ENCODE data around the gene LRP1-AS. TPM values are rescaled to one million over a fixed set of nuclear protein-coding genes. Genes with fewer than 3 reads are reported as not detected.

The LRP1-AS gene
- total and polyA plus RNA-seq, 10 of the 15 experiments (the other 5 are each of a cell fraction or from before 2014, with no cell fraction given), result not detected

DNA sequence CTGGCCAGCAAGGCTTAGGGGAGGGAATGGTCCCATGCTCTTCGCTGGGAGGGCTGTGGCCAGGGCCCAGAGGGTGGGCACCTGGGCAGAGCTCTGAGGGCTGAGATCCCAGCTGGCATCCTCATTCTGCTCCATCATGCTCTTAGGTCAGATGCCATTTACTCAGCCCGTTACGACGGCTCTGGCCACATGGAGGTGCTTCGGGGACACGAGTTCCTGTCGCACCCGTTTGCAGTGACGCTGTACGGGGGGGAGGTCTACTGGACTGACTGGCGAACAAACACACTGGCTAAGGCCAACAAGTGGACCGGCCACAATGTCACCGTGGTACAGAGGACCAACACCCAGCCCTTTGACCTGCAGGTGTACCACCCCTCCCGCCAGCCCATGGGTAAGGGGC, 30.8 kb upstream of the LRP1-AS start:
- CTCF ChIA-PET, result no interaction called here

DNA sequence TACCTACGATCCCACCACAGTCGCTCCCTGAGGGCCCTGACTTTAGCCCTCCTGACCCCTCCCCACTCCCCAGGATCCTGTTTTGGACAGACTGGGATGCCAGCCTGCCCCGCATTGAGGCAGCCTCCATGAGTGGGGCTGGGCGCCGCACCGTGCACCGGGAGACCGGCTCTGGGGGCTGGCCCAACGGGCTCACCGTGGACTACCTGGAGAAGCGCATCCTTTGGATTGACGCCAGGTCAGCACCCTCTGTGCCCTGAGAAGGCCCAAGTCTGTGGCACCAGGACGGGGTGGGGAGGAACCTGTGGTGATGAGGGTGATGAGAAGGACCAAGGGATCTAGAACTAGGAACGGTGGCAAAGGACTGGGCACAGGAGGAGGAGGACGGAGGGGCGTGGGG, 29.9 kb upstream of the LRP1-AS start:
- Histone ChIP-seq H3K4me3 (no peak overlapping the region), H4K20me1 (ENCODE audit: control insufficient read depth, insufficient read depth) (no peaks in the 10 kb centered on the region; the same call in 1 of the 2 replicates), H3K9me3 (replicated peaks; ENCODE audit: control insufficient read depth, insufficient read depth, low read length) (no peaks in the 10 kb centered on the region), H2AFZ (ENCODE audit: control insufficient read depth, low read depth, low read length) (no peak overlapping the region), H3K4me1 (ENCODE audit: control insufficient read depth, insufficient read depth, low read length) (no peaks in the 10 kb centered on the region), H3K79me2 (ENCODE audit: control insufficient read depth, insufficient read depth, low read length) (no peaks in the 10 kb centered on the region), H3K27me3 (replicated peaks in 1 of 2; ENCODE audit: control insufficient read depth in 2 of 2, insufficient read depth in 2 of 2, low read length in 1 of 2) (no peaks in the 10 kb centered on the region; a peak in 2 of 4 replicates), H3K4me2 (ENCODE audit: control insufficient read depth, insufficient read depth) (no peak overlapping the region), H3K9ac (ENCODE audit: control insufficient read depth, insufficient read depth, low read length) (no peak overlapping the region), H3K36me3 (ENCODE audit: control insufficient read depth in 2 of 2, insufficient read depth in 2 of 2, low read length in 1 of 2) (no peaks in the 10 kb centered on the region), H3K27ac (ENCODE audit: control insufficient read depth, insufficient read depth) (no peak overlapping the region)
- 62% methylated on average over 13 of the region's 16 CpGs for WGBS (ENCODE audit: insufficient coverage, insufficient replicate concordance, low lambda C conversion rate, missing lambda C conversion rate)
- ChIA-PET POLR2A (no interaction called here), SMC1A (ENCODE audit: uncharacterized antibody, unreplicated experiment) (no interaction called here), CTCF (interaction anchor here (1.3 to 2.2 kb wide), 2 partner anchors 66 to 172 kb away, joined by 5 to 11 read pairs; partner anchors contain the start of gene STAT6), RAD21 (ENCODE audit: unreplicated experiment) (interaction anchor here (0.8 kb wide), 1 partner anchor 65 kb away, joined by 4 read pairs; no protein-coding TSS in a partner anchor)
- intact Hi-C loops (cut with micrococcal nuclease; ENCODE audit: unreplicated experiment) (no loop called here), in situ Hi-C loops (cut with MboI) (loop anchor here (5.0 kb wide), 1 partner anchor 420 kb away; no protein-coding TSS in a partner anchor)
- FAIRE-seq (no peak), DNase-seq (ENCODE audit: low read depth, low spot score) (no peak), ATAC-seq (no peak)
- no TSS peak for BruUV-seq (replicated peaks)
- TF ChIP-seq RBBP5 (conservative IDR thresholded peaks at IDR 0.05) (no peak), MYC (IDR thresholded peaks at IDR 0.05; ENCODE audit: insufficient read depth, insufficient read length, insufficient replicate concordance, low read length, severe bottlenecking) (no peak)
- TF ChIP-seq, protein P1, sequence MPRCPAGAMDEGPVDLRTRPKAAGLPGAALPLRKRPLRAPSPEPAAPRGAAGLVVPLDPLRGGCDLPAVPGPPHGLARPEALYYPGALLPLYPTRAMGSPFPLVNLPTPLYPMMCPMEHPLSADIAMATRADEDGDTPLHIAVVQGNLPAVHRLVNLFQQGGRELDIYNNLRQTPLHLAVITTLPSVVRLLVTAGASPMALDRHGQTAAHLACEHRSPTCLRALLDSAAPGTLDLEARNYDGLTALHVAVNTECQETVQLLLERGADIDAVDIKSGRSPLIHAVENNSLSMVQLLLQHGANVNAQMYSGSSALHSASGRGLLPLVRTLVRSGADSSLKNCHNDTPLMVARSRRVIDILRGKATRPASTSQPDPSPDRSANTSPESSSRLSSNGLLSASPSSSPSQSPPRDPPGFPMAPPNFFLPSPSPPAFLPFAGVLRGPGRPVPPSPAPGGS (IDR thresholded peaks at IDR 0.05; ENCODE audit: borderline replicate concordance, insufficient read depth, low read depth, low read length, poor library complexity, severe bottlenecking), result no peak
- TF ChIP-seq, protein P2, sequence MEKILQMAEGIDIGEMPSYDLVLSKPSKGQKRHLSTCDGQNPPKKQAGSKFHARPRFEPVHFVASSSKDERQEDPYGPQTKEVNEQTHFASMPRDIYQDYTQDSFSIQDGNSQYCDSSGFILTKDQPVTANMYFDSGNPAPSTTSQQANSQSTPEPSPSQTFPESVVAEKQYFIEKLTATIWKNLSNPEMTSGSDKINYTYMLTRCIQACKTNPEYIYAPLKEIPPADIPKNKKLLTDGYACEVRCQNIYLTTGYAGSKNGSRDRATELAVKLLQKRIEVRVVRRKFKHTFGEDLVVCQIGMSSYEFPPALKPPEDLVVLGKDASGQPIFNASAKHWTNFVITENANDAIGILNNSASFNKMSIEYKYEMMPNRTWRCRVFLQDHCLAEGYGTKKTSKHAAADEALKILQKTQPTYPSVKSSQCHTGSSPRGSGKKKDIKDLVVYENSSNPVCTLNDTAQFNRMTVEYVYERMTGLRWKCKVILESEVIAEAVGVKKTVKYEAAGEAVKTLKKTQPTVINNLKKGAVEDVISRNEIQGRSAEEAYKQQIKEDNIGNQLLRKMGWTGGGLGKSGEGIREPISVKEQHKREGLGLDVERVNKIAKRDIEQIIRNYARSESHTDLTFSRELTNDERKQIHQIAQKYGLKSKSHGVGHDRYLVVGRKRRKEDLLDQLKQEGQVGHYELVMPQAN (conservative IDR thresholded peaks at IDR 0.05), result no peak
- TF ChIP-seq, protein P3, sequence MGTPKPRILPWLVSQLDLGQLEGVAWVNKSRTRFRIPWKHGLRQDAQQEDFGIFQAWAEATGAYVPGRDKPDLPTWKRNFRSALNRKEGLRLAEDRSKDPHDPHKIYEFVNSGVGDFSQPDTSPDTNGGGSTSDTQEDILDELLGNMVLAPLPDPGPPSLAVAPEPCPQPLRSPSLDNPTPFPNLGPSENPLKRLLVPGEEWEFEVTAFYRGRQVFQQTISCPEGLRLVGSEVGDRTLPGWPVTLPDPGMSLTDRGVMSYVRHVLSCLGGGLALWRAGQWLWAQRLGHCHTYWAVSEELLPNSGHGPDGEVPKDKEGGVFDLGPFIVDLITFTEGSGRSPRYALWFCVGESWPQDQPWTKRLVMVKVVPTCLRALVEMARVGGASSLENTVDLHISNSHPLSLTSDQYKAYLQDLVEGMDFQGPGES (IDR thresholded peaks at IDR 0.05), result no peak
- TF ChIP-seq, protein P4, sequence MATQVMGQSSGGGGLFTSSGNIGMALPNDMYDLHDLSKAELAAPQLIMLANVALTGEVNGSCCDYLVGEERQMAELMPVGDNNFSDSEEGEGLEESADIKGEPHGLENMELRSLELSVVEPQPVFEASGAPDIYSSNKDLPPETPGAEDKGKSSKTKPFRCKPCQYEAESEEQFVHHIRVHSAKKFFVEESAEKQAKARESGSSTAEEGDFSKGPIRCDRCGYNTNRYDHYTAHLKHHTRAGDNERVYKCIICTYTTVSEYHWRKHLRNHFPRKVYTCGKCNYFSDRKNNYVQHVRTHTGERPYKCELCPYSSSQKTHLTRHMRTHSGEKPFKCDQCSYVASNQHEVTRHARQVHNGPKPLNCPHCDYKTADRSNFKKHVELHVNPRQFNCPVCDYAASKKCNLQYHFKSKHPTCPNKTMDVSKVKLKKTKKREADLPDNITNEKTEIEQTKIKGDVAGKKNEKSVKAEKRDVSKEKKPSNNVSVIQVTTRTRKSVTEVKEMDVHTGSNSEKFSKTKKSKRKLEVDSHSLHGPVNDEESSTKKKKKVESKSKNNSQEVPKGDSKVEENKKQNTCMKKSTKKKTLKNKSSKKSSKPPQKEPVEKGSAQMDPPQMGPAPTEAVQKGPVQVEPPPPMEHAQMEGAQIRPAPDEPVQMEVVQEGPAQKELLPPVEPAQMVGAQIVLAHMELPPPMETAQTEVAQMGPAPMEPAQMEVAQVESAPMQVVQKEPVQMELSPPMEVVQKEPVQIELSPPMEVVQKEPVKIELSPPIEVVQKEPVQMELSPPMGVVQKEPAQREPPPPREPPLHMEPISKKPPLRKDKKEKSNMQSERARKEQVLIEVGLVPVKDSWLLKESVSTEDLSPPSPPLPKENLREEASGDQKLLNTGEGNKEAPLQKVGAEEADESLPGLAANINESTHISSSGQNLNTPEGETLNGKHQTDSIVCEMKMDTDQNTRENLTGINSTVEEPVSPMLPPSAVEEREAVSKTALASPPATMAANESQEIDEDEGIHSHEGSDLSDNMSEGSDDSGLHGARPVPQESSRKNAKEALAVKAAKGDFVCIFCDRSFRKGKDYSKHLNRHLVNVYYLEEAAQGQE (IDR thresholded peaks at IDR 0.05; ENCODE audit: low read depth, low read length), result no peak

More for the DNA sequence above, 30.8 kb upstream of the LRP1-AS start:
- in situ Hi-C loops (cut with MboI) (loop anchor here (5.0 kb wide), 1 partner anchor 421 kb away; no protein-coding TSS in a partner anchor), intact Hi-C loops (cut with micrococcal nuclease; ENCODE audit: unreplicated experiment) (no loop called here)
- H3K36me3 ChIP-seq (ENCODE audit: control insufficient read depth in 2 of 2, insufficient read depth in 2 of 2, low read length in 1 of 2), result no peaks in the 10 kb centered on the region
- H3K27ac ChIP-seq (ENCODE audit: control insufficient read depth, insufficient read depth), result no peak overlapping the region
- ATAC-seq (no peak), FAIRE-seq (no peak), DNase-seq (ENCODE audit: low read depth, low spot score) (no peak)
- ChIA-PET POLR2A (no interaction called here), SMC1A (ENCODE audit: uncharacterized antibody, unreplicated experiment) (no interaction called here), RAD21 (ENCODE audit: unreplicated experiment) (no interaction called here)
- no peaks in the 10 kb centered on the region for H3K9me3 ChIP-seq (replicated peaks; ENCODE audit: control insufficient read depth, insufficient read depth, low read length)
- no peak for TF ChIP-seq KAT2A (conservative IDR thresholded peaks at IDR 0.05; ENCODE audit: control insufficient read depth, low read depth, low read length)
- TF ChIP-seq SIN3A (IDR thresholded peaks at IDR 0.05; ENCODE audit: low read depth, low read length), result no peak
- TF ChIP-seq TCF3 (IDR thresholded peaks at IDR 0.05; ENCODE audit: borderline replicate concordance, insufficient read depth, low read depth, low read length), result no peak
- H3K9ac ChIP-seq (ENCODE audit: control insufficient read depth, insufficient read depth, low read length), result no peak overlapping the region
- no TSS peak for BruUV-seq (replicated peaks)
- WGBS (ENCODE audit: insufficient coverage, insufficient replicate concordance, low lambda C conversion rate, missing lambda C conversion rate), result 53% methylated on average over 14 of the region's 14 CpGs
- no peaks in the 10 kb centered on the region for H3K4me1 ChIP-seq (ENCODE audit: control insufficient read depth, insufficient read depth, low read length)
- H3K79me2 ChIP-seq (ENCODE audit: control insufficient read depth, insufficient read depth, low read length), result no peaks in the 10 kb centered on the region
- no peak overlapping the region for H3K4me2 ChIP-seq (ENCODE audit: control insufficient read depth, insufficient read depth)
- no peaks in the 10 kb centered on the region; the same call in 1 of the 2 replicates for H4K20me1 ChIP-seq (ENCODE audit: control insufficient read depth, insufficient read depth)
- no peaks in the 10 kb centered on the region; a peak in 2 of 4 replicates for H3K27me3 ChIP-seq (replicated peaks in 1 of 2; ENCODE audit: control insufficient read depth in 2 of 2, insufficient read depth in 2 of 2, low read length in 1 of 2)
- H2AFZ ChIP-seq (ENCODE audit: control insufficient read depth, low read depth, low read length), result no peak overlapping the region
- no peak overlapping the region for H3K4me3 ChIP-seq

Data from GM12878 (cell line).